GM20000 (cell line): Measurements from ENCODE around the gene JAML.
A peak's percentile ranks its signal among the peaks of the same experiment; 100 is the strongest.

ENCODE experiments used
- DNase-seq: peaks from one replicate; pipeline ENCODE4 v3.0.0; 2012; ENCODE audit warnings: low spot score
- TF ChIP-seq, protein P1 (sequence below): IDR thresholded peaks from 2 replicates; pipeline ENCODE4 v1.5.1; 2012; ENCODE audit warnings: mild to moderate bottlenecking, control low read depth; ENCODE audit errors: extremely low read depth, missing control alignments

Gene JAML

GRCh38 chr11:118175993-118176777 is 48.6 kb downstream of the JAML start, which contains the start of gene SCN2B:
TSS of gene SCN2B (minus strand) at chr11:118176639. CDS start at chr11:118176431, 208 bp downstream.
- TF ChIP-seq, protein P1, sequence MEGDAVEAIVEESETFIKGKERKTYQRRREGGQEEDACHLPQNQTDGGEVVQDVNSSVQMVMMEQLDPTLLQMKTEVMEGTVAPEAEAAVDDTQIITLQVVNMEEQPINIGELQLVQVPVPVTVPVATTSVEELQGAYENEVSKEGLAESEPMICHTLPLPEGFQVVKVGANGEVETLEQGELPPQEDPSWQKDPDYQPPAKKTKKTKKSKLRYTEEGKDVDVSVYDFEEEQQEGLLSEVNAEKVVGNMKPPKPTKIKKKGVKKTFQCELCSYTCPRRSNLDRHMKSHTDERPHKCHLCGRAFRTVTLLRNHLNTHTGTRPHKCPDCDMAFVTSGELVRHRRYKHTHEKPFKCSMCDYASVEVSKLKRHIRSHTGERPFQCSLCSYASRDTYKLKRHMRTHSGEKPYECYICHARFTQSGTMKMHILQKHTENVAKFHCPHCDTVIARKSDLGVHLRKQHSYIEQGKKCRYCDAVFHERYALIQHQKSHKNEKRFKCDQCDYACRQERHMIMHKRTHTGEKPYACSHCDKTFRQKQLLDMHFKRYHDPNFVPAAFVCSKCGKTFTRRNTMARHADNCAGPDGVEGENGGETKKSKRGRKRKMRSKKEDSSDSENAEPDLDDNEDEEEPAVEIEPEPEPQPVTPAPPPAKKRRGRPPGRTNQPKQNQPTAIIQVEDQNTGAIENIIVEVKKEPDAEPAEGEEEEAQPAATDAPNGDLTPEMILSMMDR: no peak
- no peak for DNase-seq

DNA sequence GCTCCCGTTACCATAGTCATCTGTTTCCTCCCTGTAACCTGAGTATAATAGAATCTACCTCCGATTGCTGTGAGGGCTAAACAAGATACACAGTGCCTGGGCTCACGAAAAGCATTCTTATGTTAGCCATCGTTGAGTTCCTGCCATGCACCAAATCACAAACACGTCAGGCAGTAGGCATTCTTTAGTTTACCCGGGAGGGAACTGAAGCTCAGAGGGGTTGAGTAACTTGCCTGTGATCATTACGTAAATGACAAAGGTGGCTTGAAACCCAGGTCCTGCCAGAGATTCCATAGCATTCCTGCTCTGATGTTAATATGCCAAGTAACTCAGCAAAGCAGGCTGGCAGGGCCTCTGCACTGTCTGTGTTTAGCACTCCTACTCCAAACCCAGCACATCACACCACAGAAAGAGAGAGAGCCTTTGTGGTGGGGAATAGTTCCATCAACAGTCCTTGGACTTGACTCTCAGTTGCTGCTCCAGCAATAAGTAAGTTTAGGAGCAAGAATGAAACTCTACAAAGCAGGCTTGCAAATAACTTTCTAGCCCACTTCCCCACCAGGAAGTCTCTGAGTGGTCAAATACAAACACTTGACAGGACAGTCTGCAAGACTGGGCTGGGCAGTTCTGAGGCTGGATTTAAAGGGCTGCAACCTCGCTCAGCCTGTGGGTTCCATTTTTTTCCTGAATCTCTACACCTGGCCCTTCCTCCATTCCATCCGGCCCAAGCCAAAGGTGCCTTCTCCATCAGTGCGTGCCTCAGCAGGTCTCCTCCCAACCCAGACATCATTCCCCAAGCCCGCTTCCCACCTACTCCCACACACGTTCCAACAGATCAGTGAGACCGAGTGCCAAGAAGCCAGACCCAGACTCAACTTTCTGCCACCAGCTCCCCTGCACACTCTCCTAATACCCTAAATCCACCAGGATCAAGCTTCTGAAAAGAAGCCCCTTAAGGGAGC is 49.5 kb downstream of the JAML start:
- DNase-seq: no peak
- TF ChIP-seq, protein P1: no peak

- DNase-seq: no peak
- TF ChIP-seq, protein P1: no peak
Measured at GRCh38 chr11:118174006-118174567, 50.7 kb downstream of the JAML start.

DNA sequence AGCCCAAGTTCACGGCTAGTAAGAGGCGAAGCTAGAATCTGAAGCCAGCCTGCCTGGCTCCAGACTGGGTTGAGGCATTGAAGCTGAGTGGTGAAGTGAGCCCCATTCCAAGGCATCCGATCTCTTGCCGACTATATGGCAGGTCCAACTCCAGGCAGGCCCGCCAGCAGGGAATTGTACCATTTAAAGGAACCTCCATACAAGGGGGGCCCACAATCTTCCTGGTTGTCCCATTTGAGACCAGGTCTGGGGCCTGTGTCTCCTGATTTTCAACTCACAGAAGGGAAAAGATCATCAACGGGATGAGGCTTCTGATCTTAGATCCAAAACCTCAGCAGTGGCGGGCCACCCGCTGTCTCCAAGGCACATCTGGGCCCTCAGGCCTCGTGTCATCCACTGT is 52.5 kb downstream of the JAML start:
- DNase-seq: no peak
- TF ChIP-seq, protein P1: no peak

DNA sequence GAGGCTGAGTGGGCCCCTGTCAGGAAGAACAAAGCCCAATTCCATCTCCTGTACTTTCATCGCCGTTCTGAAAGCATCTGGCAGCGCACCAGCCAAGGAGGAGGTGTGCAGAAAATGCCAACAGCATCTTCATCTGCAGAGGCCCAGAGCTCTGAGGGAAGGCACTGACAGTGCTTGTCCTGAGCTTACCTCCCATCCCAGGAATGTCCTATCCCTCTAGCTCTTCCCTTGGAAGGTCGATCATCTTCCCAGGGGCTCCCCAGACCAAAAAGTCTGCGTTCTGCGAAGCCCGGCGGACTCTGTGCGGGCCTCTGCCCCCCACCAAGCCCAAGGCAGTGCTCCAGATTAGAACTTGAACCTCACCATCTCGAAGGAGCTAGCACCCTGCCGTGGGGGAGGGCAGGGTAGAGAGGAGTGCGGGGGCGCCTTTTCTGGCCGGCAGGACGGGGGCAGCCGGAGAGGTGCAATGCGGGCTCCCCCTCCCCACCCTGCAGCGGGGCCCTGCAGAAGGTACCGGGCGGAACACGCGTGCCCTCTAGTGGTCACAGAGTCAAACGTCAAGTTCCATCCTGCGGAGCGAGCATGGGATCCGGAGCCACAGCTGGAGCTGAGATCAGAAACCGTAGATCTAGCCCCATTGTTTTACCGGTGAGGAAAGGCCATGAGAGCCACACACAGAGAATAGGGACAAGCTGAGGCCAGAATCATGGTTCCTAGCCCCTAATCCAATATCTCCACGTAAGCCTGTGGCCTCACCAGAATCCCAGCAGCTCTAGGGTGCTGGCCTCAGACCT is 53.3 kb downstream of the JAML start:
- TF ChIP-seq, protein P1: peak; percentile 92
- peak; percentile 83 for DNase-seq

- TF ChIP-seq, protein P1: no peak
- no peak for DNase-seq
Measured at GRCh38 chr11:118170882-118171268, 53.9 kb downstream of the JAML start.
